Adrenal gland (tissue), 5 donors: ENCODE measurements around the gene ATN1.

Source experiments
- POLR2A ChIP-seq, 2 donors: fragments of 450-650 bp; IDR thresholded peaks; one replicate each; pipeline ENCODE4 v1.6.1; 2017; ENCODE audit warnings: antibody characterized with exemption in 2 of 2, mild to moderate bottlenecking in 2 of 2, moderate library complexity in 1 of 2
- TF ChIP-seq, protein P1 (sequence below), 6 experiments: fragments of 450-650 bp in 4 of 6; fragments of 200-600 bp in 2 of 6; sonication (generic) in 1 of 6; IDR thresholded peaks; 1 replicate in 5 of 6; 2 replicates in 1 of 6; pipeline versions ENCODE4 v1.5.1 to v1.8.0; 2016 to 2021; ENCODE audit warnings: antibody characterized with exemption in 6 of 6, mild to moderate bottlenecking in 2 of 6, moderate library complexity in 1 of 6
- donor health status: DM: no; HTN: no; CAD: no.

DNA sequence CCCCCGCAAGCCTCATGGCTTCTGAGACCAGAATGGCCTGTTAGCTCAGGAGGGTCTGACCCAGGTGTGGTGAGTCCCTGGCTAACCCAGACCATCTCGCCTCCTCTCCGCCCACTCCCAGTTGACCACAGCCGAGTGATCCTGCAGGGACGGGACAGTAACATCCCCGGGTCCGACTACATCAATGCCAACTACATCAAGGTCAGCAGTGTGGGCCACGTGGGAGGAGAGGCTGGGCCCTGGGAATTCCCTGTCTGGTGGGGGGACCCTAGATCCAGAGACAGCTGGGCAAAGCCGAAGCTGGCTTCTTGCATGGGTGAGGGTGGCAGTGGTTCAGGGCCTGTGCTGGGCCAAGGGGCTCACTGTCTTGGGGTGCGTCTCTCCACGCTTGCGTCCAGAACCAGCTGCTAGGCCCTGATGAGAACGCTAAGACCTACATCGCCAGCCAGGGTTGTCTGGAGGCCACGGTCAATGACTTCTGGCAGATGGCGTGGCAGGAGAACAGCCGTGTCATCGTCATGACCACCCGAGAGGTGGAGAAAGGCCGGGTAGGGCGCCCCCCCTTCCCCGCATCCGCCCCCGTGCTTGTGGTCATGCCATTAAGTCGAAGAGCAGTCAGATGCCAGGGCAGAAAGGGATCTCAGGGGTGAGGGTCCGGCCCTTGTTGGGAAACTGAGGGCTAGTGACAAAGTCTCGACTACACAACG is 28.4 kb downstream of the ATN1 start:
- TF ChIP-seq, protein P1, sequence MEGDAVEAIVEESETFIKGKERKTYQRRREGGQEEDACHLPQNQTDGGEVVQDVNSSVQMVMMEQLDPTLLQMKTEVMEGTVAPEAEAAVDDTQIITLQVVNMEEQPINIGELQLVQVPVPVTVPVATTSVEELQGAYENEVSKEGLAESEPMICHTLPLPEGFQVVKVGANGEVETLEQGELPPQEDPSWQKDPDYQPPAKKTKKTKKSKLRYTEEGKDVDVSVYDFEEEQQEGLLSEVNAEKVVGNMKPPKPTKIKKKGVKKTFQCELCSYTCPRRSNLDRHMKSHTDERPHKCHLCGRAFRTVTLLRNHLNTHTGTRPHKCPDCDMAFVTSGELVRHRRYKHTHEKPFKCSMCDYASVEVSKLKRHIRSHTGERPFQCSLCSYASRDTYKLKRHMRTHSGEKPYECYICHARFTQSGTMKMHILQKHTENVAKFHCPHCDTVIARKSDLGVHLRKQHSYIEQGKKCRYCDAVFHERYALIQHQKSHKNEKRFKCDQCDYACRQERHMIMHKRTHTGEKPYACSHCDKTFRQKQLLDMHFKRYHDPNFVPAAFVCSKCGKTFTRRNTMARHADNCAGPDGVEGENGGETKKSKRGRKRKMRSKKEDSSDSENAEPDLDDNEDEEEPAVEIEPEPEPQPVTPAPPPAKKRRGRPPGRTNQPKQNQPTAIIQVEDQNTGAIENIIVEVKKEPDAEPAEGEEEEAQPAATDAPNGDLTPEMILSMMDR (IDR thresholded peaks at IDR 0.05), result no peak
- TF ChIP-seq POLR2A (IDR thresholded peaks at IDR 0.05), result no peak
